SK-N-SH treated with all-trans-retinoic acid at 6 μM for 48 hours (cell line): ENCODE results near the gene CPSF3.

Source experiments
- ATAC-seq: fragments of 200-7000 bp; cut with Tn5 transposase; 3 replicates; pipeline ENCODE4 v1.9.1; 2020; ENCODE audit warnings: mild to moderate bottlenecking, moderate library complexity
- ARNTL ChIP-seq: fragments of 450-650 bp; formaldehyde crosslinking; IDR thresholded peaks from 2 replicates; pipeline ENCODE4 v1.5.0; 2020; ENCODE audit warnings: low read depth, mild to moderate bottlenecking, moderate library complexity, borderline replicate concordance
- BACH2 ChIP-seq: fragments of 250-450 bp; sonication (Bioruptor Pico); IDR thresholded peaks from 2 replicates; pipeline ENCODE4 v1.9.0; 2021; ENCODE audit warnings: mild to moderate bottlenecking, borderline replicate concordance
- CREB5 ChIP-seq: fragments of 250-450 bp; sonication (Bioruptor Pico); IDR thresholded peaks from 2 replicates; pipeline ENCODE4 v1.5.1; 2020; ENCODE audit warnings: low read depth, mild to moderate bottlenecking, moderate library complexity
- CSDC2 ChIP-seq: fragments of 250-450 bp; sonication (Bioruptor Pico); IDR thresholded peaks from 2 replicates; pipeline ENCODE4 v1.5.0; 2020; ENCODE audit warnings: mild to moderate bottlenecking, moderate library complexity
- GLIS3 ChIP-seq: fragments of 250-450 bp; sonication (Bioruptor Pico); IDR thresholded peaks from 2 replicates; pipeline ENCODE4 v1.5.0; 2020; ENCODE audit warnings: mild to moderate bottlenecking, moderate library complexity
- ISL1 ChIP-seq: fragments of 250-450 bp; sonication (Bioruptor Pico); IDR thresholded peaks from 2 replicates; pipeline ENCODE4 v2.1.2; 2022; ENCODE audit warnings: mild to moderate bottlenecking, moderate library complexity
- OSR1 ChIP-seq: fragments of 250-450 bp; sonication (Bioruptor Pico); IDR thresholded peaks from 2 replicates; pipeline ENCODE4 v1.8.0; 2022; ENCODE audit warnings: moderate library complexity, mild to moderate bottlenecking, inconsistent platforms
- POU6F1 ChIP-seq: fragments of 250-450 bp; sonication (Bioruptor Pico); IDR thresholded peaks from 2 replicates; pipeline ENCODE4 v1.8.0; 2021; ENCODE audit warnings: low read depth, mild to moderate bottlenecking, moderate library complexity, borderline replicate concordance
- PPARA ChIP-seq: fragments of 250-450 bp; sonication (Bioruptor Pico); IDR thresholded peaks from 2 replicates; pipeline ENCODE4 v1.5.0; 2020; ENCODE audit warnings: mild to moderate bottlenecking, borderline replicate concordance
- RARB ChIP-seq: fragments of 250-450 bp; sonication (Bioruptor Pico); IDR thresholded peaks from 2 replicates; pipeline ENCODE4 v1.8.0; 2021; ENCODE audit warnings: mild to moderate bottlenecking, moderate library complexity
- SNAI2 ChIP-seq: fragments of 250-450 bp; sonication (Bioruptor Pico); IDR thresholded peaks from 2 replicates; pipeline ENCODE4 v1.5.0; 2020; ENCODE audit warnings: mild to moderate bottlenecking, moderate library complexity
- TCF4 ChIP-seq: fragments of 250-450 bp; sonication (Bioruptor Pico); IDR thresholded peaks from 2 replicates; pipeline ENCODE4 v1.8.0; 2021; ENCODE audit warnings: mild to moderate bottlenecking, moderate library complexity, borderline replicate concordance
- TOX ChIP-seq: fragments of 250-450 bp; sonication (Bioruptor Pico); IDR thresholded peaks from 2 replicates; pipeline ENCODE4 v1.8.0; 2021; ENCODE audit warnings: mild to moderate bottlenecking, moderate library complexity, borderline replicate concordance
- TSHZ2 ChIP-seq: fragments of 250-450 bp; sonication (Bioruptor Pico); IDR thresholded peaks from 2 replicates; pipeline ENCODE4 v1.5.0; 2020; ENCODE audit warnings: mild to moderate bottlenecking, moderate library complexity
- ZFP3 ChIP-seq: fragments of 250-450 bp; sonication (Bioruptor Pico); IDR thresholded peaks from 2 replicates; pipeline ENCODE4 v1.5.0; 2020; ENCODE audit warnings: mild to moderate bottlenecking, moderate library complexity
- ZFP30 ChIP-seq: fragments of 450-650 bp; formaldehyde crosslinking; IDR thresholded peaks from 2 replicates; pipeline ENCODE4 v1.5.0; 2022; ENCODE audit warnings: mild to moderate bottlenecking, moderate library complexity
- ZNF565 ChIP-seq: fragments of 450-650 bp; formaldehyde crosslinking; conservative IDR thresholded peaks from 2 replicates; pipeline ENCODE4 v1.5.0; 2020; ENCODE audit warnings: low read depth, mild to moderate bottlenecking, moderate library complexity
- ZNF70 ChIP-seq: fragments of 450-650 bp; formaldehyde crosslinking; IDR thresholded peaks from 2 replicates; pipeline ENCODE4 v1.5.0; 2020; ENCODE audit warnings: mild to moderate bottlenecking, moderate library complexity
- ZNF8 ChIP-seq: fragments of 450-650 bp; formaldehyde crosslinking; IDR thresholded peaks from 2 replicates; pipeline ENCODE4 v1.5.0; 2020; ENCODE audit warnings: mild to moderate bottlenecking, moderate library complexity

CPSF3 gene

GRCh38 chr2:9405636-9406035 lies 17.8 kb upstream of the CPSF3 start:
- TF ChIP-seq TSHZ2 (no peak), ISL1 (no peak), ZNF70 (no peak), CREB5 (CRISPR knock-in tag) (no peak), SNAI2 (CRISPR knock-in tag) (no peak), PPARA (no peak), ZFP30 (CRISPR knock-in tag) (no peak), TCF4 (CRISPR knock-in tag) (no peak)
- ATAC-seq: no peak

GRCh38 chr2:9406529-9407362 lies 16.7 kb upstream of the CPSF3 start:
- TF ChIP-seq POU6F1 (CRISPR knock-in tag) (no peak), BACH2 (no peak), ZNF565 (CRISPR knock-in tag) (no peak), ARNTL (CRISPR knock-in tag) (no peak), ISL1 (no peak), PPARA (no peak), TOX (no peak), ZFP3 (CRISPR knock-in tag) (no peak), TSHZ2 (no peak), RARB (no peak), ZFP30 (CRISPR knock-in tag) (no peak), CSDC2 (no peak), OSR1 (no peak), GLIS3 (CRISPR knock-in tag) (no peak), CREB5 (CRISPR knock-in tag) (no peak), ZNF8 (CRISPR knock-in tag) (no peak)
- no peak for ATAC-seq

GRCh38 chr2:9407363-9407811 lies 16.1 kb upstream of the CPSF3 start:
- ATAC-seq: no peak
- TF ChIP-seq ZFP3 (CRISPR knock-in tag): no peak
- TF ChIP-seq, all 23 proteins: peak for 0
